Thymus (tissue), 11 donors: ENCODE data around the gene VARS1. TPM values are rescaled to one million over a fixed set of nuclear protein-coding genes. Genes with fewer than 3 reads are reported as not detected.
A peak's percentile ranks its signal among the peaks of the same experiment; 100 is the strongest.

Experiments
- DNase-seq, 9 donors: peaks; one replicate each; pipeline ENCODE4 v3.0.0-alpha.2; 2013; ENCODE audit warnings: low spot score in 9 of 9, low read depth in 6 of 9, missing footprints in 1 of 9
- H3K27ac ChIP-seq, 2 donors: one replicate each; pipeline ENCODE4 v1.5.1; 2013; ENCODE audit warnings: control low read depth in 1 of 2, low read depth in 1 of 2, low read length in 1 of 2, mild to moderate bottlenecking in 1 of 2, moderate library complexity in 1 of 2
- H3K27me3 ChIP-seq, 2 donors: one replicate each; pipeline ENCODE4 v1.5.1; 2013; ENCODE audit warnings: low read length in 1 of 2; ENCODE audit not compliant: control insufficient read depth in 2 of 2, insufficient read depth in 1 of 2
- H3K36me3 ChIP-seq, 2 donors: one replicate each; pipeline ENCODE4 v1.5.1; 2013; ENCODE audit warnings: low read length in 1 of 2, mild to moderate bottlenecking in 1 of 2, moderate library complexity in 1 of 2; ENCODE audit not compliant: control insufficient read depth in 2 of 2, insufficient read depth in 2 of 2
- H3K4me1 ChIP-seq, 2 donors: one replicate each; pipeline ENCODE4 v1.5.1; 2013; ENCODE audit warnings: low read length in 2 of 2; ENCODE audit not compliant: control insufficient read depth in 2 of 2, insufficient read depth in 2 of 2
- H3K4me3 ChIP-seq, 2 donors: one replicate each; pipeline ENCODE4 v1.5.1; 2013; ENCODE audit warnings: low read length in 2 of 2, control low read depth in 1 of 2, mild to moderate bottlenecking in 1 of 2
- H3K9me3 ChIP-seq, 2 donors: one replicate each; pipeline ENCODE4 v1.5.1; 2013; ENCODE audit warnings: low read length in 1 of 2, mild to moderate bottlenecking in 1 of 2; ENCODE audit not compliant: control insufficient read depth in 2 of 2, insufficient read depth in 1 of 2
- WGBS: extraction: QIAGEN DNeasy Blood & Tissue Kit; methylation state at CpG from one replicate; pipeline ENCODE4 v1.1.7; 2013; 5-methylcytosine and 5-hydroxymethylcytosine counted together
- polyA plus RNA-seq: library from polyadenylated mRNA; stranded (reverse); fragments of 200-250 nt; gene quantifications from one replicate; pipeline ENCODE4 v1.2.3, GENCODE V29; 2013
- total RNA-seq: library from RNA; stranded (reverse); fragments of 120-200 nt; gene quantifications from one replicate; pipeline ENCODE4 v1.2.4, GENCODE V29; 2013
- donor health status: healthy.

The VARS1 gene
- total and polyA plus RNA-seq, 2 donors = 16.6 to 25.2 TPM

DNA sequence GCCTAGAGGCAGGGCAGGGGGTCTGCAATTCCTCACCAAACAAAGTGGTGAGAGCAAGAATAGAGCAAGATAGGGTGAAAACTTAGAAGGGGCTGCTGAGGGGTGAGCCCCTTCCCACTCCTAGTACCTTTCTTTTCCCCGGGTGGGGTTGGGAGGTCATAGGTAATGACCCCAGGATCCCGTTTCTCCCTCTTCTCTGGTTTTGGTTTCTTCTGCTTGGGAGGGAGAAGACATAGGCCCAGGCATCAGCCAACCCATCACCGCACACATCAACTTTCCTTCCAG lies 3.5 kb downstream of the VARS1 start:
- Histone ChIP-seq H3K36me3 (peaks cover 11 to 31% of the 10 kb centered on the region in 2 donors), H3K9me3 (peaks cover 0 to 4% of the 10 kb centered on the region in 2 donors), H3K27ac (no peak overlapping the region), H3K4me1 (peaks cover 9 to 25% of the 10 kb centered on the region in 2 donors), H3K27me3 (no peaks in the 10 kb centered on the region), H3K4me3 (no peak overlapping the region)
- DNase-seq = no peak
- WGBS = 99% methylated on average over 3 of the region's 3 CpGs

DNA sequence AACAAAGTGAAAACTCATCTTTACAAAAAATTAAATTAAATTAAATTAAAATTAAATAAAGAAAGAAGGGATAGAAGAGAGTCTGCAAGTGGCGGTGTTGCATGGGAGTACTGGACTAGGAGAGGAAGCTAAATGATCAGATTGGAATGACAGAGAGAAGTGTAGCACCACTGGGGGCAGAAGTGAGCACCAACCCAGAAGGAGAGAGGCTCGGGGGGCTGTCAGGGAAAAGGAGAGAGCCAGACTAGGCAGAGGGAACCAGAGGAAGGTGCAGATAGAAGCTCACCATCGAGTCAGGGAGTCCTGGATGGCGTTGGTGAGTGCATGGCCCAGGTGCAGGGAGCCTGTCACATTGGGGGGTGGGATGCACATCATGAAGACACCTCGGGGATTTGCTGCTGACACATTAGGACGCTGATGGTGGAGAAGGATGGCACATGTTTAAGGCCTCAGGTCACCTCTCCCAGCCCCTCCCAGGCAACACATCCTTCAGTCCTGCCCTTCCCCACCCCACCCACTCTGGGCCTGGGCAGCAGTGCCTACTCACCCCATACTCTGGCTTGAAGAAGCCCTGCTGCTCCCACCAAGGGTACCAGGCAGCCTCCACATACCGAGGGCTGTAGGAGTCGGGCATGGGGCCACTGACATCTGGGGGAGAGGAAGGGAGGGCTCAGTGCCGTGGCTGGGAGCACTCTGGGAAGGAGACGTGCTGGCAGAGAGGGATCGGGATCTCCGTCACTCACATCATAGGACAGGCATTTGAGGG lies 4.0 kb downstream of the VARS1 start:
- WGBS = 84% methylated on average over 12 of the region's 12 CpGs
- Histone ChIP-seq H3K4me1 (peaks cover 9 to 21% of the 10 kb centered on the region in 2 donors), H3K36me3 (peaks cover 11 to 29% of the 10 kb centered on the region in 2 donors), H3K9me3 (peaks cover 0 to 4% of the 10 kb centered on the region in 2 donors), H3K27ac (no peak overlapping the region), H3K27me3 (no peaks in the 10 kb centered on the region), H3K4me3 (no peak overlapping the region)
- DNase-seq = peak in 2 of 9 donors; percentile 48 to 61

DNA sequence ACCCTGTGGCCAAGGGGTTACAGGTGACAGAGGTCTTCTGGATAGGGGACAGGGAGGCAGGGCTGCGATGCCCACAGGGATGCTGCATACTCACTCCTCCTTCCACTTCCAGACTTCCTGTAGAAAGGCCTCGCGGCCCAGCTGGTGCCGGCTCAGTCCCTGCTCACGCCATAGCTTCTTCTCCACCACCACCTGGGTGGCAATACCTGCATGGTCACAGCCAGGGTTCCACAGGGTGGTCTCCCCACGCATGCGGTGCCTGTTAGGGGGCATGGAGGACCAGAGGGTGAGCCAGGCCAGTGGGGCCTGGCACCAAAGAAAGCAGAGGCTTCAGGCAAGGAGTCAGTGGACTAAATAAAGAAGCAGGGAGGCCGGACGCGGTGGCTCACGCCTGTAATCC lies 10.1 kb downstream of the VARS1 start:
- H3K4me1 ChIP-seq = peaks cover 0 to 3% of the 10 kb centered on the region in 2 donors
- DNase-seq = no peak
- WGBS = over 99% methylated on average over 11 of the region's 11 CpGs
- no peaks in the 10 kb centered on the region for H3K9me3 ChIP-seq
- H3K27me3 ChIP-seq = no peaks in the 10 kb centered on the region
- H3K36me3 ChIP-seq = peaks cover 37 to 56% of the 10 kb centered on the region in 2 donors
- H3K4me3 ChIP-seq = no peak overlapping the region
- H3K27ac ChIP-seq = no peak overlapping the region

DNA sequence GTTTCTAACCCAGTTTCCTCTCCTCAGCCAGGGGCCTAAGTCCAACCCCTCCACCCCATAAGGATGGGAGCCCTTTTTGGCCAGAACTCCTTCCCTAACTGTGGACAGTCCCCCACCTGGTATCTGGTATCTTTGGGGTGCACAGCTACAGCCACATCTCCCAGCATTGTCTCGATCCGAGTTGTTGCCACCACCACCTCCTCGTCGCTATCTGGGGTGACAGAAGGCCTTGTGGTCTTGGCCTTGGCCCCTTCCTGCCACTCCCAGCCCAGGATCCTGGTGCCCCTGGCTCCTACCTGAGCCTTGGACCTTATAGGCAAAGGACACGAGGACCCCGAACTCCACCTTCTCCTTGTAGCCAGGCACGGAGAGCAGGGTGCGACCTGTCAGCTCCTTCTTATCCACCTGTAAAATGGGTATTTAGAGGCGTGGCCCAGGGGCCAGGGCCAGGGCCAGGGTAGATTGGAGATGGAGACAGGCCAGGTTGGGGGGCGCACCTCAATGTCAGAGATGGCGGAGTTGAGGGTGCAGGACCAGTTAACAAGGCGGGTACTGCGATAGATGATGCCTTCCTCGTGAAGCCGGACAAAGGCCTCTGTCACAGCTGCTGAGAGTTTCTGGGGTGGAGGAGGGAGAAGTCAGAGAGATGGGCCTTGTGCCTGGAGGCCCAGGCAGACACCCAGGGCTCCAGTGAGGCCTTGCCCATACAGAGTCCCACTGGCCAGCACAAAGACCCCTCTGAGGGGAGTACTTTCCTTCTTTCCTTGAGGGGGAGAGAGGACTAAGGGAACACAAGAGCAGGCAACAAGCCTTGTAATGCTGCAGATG lies 11.2 kb downstream of the VARS1 start:
- 99% methylated on average over 15 of the region's 15 CpGs for WGBS
- Histone ChIP-seq H3K36me3 (peaks cover 49 to 61% of the 10 kb centered on the region in 2 donors), H3K27me3 (no peaks in the 10 kb centered on the region), H3K4me1 (no peaks in the 10 kb centered on the region), H3K9me3 (no peaks in the 10 kb centered on the region), H3K4me3 (no peak overlapping the region), H3K27ac (no peak overlapping the region)
- no peak for DNase-seq

DNA sequence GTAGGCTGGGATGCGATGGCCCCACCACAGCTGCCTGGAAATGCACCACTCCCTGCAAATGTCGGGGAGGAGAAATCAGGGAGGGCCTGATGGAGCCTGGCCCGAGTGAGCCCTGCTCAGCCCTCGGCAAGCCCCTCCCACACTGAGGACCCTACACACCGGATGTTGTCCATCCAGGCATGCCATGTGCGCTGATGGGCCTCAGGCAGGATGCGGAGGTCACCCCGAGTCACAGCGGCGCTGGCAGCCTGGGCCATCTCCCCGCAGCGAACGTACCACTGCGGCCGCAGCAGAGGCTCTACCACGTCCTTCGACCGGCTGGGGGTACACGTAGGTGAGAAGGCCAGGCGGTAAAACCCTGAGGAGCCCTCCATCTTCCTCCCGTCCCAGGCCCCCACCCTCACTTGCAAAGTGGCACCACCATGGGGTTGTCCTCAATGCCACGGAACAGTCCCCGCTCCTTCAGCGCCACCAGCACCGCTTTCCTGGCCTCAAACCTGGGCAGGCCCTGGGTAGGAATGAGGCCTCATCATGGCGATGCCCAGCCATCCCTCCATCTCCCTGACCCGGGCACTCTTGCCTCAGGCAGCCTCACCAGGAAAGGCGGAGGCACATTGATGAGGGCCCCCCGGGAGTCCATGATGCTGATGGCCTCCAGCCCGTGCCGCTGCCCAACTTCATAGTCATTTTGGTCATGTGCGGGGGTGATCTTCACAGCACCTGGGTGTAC lies 13.3 kb downstream of the VARS1 start:
- Histone ChIP-seq H3K4me3 (no peak overlapping the region), H3K27me3 (no peaks in the 10 kb centered on the region), H3K36me3 (peaks cover 59 to 71% of the 10 kb centered on the region in 2 donors), H3K4me1 (peaks cover 0 to 3% of the 10 kb centered on the region in 2 donors), H3K27ac (no peak overlapping the region), H3K9me3 (no peaks in the 10 kb centered on the region)
- DNase-seq = no peak
- 98% methylated on average over 32 of the region's 32 CpGs for WGBS

DNA sequence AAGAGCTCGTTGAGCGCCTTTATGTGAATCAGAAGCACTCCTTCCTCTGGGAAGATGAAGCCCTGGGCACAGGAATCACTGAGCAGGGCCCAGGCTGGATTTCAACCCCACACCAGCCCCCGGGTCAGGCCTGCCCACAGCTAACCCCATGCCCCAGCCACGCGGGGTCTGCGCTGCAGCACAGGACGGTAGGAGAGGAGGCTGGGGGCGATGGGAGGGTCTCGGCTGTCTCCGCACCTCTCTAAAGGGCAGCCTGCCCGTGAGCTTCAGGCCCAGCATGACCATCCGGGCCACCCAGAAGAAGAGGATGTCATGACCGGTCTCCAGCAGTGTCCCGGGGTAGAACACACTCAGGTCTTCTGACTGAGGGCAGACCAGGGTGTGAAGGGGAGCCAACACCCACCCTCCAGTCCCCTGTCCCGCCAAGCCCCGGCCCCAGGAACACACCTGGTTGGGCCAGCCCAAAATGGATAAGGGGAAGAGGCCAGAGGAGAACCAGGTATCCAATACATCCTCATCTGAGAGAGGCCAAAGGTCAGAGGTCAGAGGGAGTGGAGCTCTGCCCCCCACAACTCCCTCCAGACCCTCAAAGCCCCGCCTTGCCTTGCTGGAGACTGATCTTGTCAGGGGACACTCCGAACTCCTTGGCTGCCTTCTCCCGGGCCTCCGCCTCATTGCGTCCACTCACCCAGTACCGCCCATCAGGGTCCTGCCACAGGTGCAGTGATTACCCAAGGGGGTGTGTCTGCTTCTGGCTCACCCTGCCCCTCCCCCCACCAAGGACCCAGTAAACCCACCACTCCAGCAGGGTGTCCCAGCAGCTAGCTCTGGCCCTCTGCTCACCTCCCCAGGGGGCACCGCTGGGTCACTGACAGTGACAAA lies 14.1 kb downstream of the VARS1 start:
- H3K9me3 ChIP-seq = no peaks in the 10 kb centered on the region
- H3K27ac ChIP-seq = no peak overlapping the region
- DNase-seq = no peak
- H3K36me3 ChIP-seq = peaks cover 59 to 71% of the 10 kb centered on the region in 2 donors
- peaks cover 7 to 11% of the 10 kb centered on the region in 2 donors for H3K4me1 ChIP-seq
- no peak overlapping the region for H3K4me3 ChIP-seq
- peaks cover 0 to 2% of the 10 kb centered on the region in 2 donors for H3K27me3 ChIP-seq
- WGBS = 98% methylated on average over 23 of the region's 23 CpGs

DNA sequence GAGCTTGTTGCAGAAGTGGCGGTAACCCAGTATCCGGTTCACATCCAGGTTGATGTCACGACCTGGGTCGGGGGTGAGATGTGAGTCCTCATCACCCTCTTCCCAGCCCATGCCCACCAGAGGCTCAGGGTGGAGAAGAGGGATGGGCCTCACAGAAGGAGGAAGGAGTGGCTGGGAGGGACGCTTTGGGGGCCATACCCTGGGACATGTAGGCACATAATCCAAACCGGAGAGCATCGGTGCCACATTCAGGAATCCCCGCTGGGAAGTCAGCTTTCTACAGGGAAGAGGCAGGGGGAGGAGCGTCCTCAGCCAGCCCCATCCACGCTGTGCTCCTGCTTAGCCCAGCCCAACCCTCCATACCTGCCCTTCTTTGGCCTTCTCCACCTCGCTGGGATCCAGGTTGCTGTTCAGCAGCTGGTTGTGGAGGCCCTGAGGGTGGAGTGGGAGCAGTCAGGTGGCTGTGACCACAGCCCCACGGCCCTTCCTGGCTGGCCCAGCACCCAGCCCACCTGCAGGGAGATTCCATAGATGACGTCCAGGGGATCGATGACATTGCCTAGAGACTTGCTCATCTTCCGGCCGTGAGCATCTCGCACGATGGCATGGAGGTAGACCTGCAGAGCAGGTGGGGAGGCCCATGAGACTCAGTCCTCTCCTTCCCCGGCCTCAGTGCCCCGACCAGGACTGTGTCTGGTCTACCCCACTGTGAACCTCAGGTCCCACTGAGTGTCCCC lies 14.9 kb downstream of the VARS1 start:
- Histone ChIP-seq H3K4me3 (no peak overlapping the region), H3K27ac (no peak overlapping the region), H3K9me3 (no peaks in the 10 kb centered on the region), H3K36me3 (peaks cover 59 to 68% of the 10 kb centered on the region in 2 donors), H3K27me3 (peaks cover 0 to 2% of the 10 kb centered on the region in 2 donors), H3K4me1 (peaks cover 11% of the 10 kb centered on the region in 2 donors)
- DNase-seq = no peak
- WGBS = 97% methylated on average over 20 of the region's 20 CpGs

DNA sequence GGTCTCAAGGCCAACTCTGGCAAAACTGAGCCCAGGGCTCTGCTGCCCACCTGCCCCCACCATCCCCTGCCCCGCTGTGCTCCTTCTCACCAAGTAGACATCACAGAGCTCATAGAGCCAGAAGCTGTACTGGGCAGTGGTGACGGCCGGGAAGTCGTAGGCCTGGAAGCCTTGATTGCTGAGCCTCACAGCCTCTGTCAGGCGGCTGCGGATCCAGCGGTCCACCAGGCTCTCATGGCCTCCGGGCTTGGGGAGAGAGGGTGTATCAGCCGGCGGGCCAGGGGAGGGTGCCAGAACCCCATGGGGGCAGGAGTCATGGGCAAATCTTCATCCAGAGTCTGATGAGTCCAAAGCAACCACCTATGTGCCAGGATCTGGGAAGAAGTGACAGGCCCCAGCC lies 15.6 kb downstream of the VARS1 start:
- 97% methylated on average over 10 of the region's 10 CpGs for WGBS
- Histone ChIP-seq H3K9me3 (no peaks in the 10 kb centered on the region), H3K27me3 (peaks cover 0 to 2% of the 10 kb centered on the region in 2 donors), H3K27ac (no peak overlapping the region), H3K36me3 (peaks cover 52 to 61% of the 10 kb centered on the region in 2 donors), H3K4me1 (peaks cover 11% of the 10 kb centered on the region in 2 donors), H3K4me3 (no peak overlapping the region)
- DNase-seq = no peak
